GM18511 (cell line): ENCODE data around the gene SMC2.

Experiments
- ATAC-seq: cut with Tn5 transposase; IDR thresholded peaks from one replicate; pipeline ENCODE4 v1.9.1; 2021; ENCODE audit warnings: mild to moderate bottlenecking, moderate library complexity; ENCODE audit not compliant: unreplicated experiment

Gene SMC2

GRCh38 chr9:104093647-104094533, at the start of gene SMC2:
Gene SMC2 (plus strand): TSS chr9:104094309. CDS start chr9:104095385, 1,076 bp downstream.
- peak; percentile 88 for ATAC-seq

GRCh38 chr9:104068546-104068945, 25.6 kb upstream of the SMC2 start:
- no peak for ATAC-seq

- ATAC-seq, result no peak
These were observed 24.8 kb upstream of the SMC2 start for GRCh38 chr9:104069288-104069687.

GRCh38 chr9:104071589-104071988, 22.5 kb upstream of the SMC2 start:
- no peak for ATAC-seq

- no peak for ATAC-seq
These were observed 20.9 kb upstream of the SMC2 start for GRCh38 chr9:104073098-104073769.

- ATAC-seq, result no peak
These were observed 20.4 kb upstream of the SMC2 start for GRCh38 chr9:104073770-104074133.

GRCh38 chr9:104074876-104075275, 19.2 kb upstream of the SMC2 start:
- no peak for ATAC-seq

- no peak for ATAC-seq
These were observed 18.0 kb upstream of the SMC2 start for GRCh38 chr9:104075801-104076753.

- ATAC-seq, result no peak
These were observed 15.5 kb upstream of the SMC2 start for GRCh38 chr9:104078596-104078995.

GRCh38 chr9:104080983-104081382, 13.1 kb upstream of the SMC2 start:
- no peak for ATAC-seq

- no peak for ATAC-seq
These were observed 11.9 kb upstream of the SMC2 start for GRCh38 chr9:104082168-104082567.

GRCh38 chr9:104085525-104085924, 8.6 kb upstream of the SMC2 start:
- no peak for ATAC-seq

GRCh38 chr9:104087894-104088293, 6.2 kb upstream of the SMC2 start:
- ATAC-seq, result no peak

GRCh38 chr9:104088416-104088815, 5.7 kb upstream of the SMC2 start:
- no peak for ATAC-seq

GRCh38 chr9:104090578-104090977, 3.5 kb upstream of the SMC2 start:
- ATAC-seq, result no peak

GRCh38 chr9:104091116-104091515, 3.0 kb upstream of the SMC2 start:
- no peak for ATAC-seq

GRCh38 chr9:104091708-104092107, 2.4 kb upstream of the SMC2 start:
- ATAC-seq, result peak; percentile 12

- ATAC-seq, result no peak
These were observed 1.9 kb upstream of the SMC2 start for GRCh38 chr9:104092192-104092591.

GRCh38 chr9:104092875-104093600, 1.1 kb upstream of the SMC2 start:
- peak; percentile 0 for ATAC-seq

- peak; percentile 6 for ATAC-seq
These were observed 466 bp downstream of the SMC2 start for GRCh38 chr9:104094534-104095015.
